OCI-LY7 (cell line): ENCODE data around the gene TMEM132A.

ENCODE experiments used
- CTCF ChIP-seq: fragments of 200-600 bp; sonication (generic); conservative IDR thresholded peaks from 2 replicates; pipeline ENCODE4 v1.5.1; 2014; ENCODE audit warnings: mild to moderate bottlenecking, antibody characterized with exemption, low read length, moderate library complexity, mixed read lengths
- EZH2phosphoT487 ChIP-seq: fragments of 200-600 bp; sonication (generic); IDR thresholded peaks from 2 replicates; pipeline ENCODE4 v1.6.1; 2018; ENCODE audit warnings: low read depth, borderline replicate concordance, mild to moderate bottlenecking, mixed run types, antibody characterized with exemption, low read length, moderate library complexity, mixed read lengths

- TF ChIP-seq CTCF (no peak), EZH2phosphoT487 (no peak)
These were observed 14.2 kb downstream of the TMEM132A start for GRCh38 chr11:60938500-60938899.
